GM12878 (cell line): ENCODE results near the gene NCAM2. TPM values are rescaled to one million over a fixed set of nuclear protein-coding genes. Genes with fewer than 3 reads are reported as not detected.

Source experiments
- ATAC-seq: fragments of 200-7000 bp; cut with Tn5 transposase; 3 replicates; pipeline ENCODE4 v1.9.1; 2020; ENCODE audit warnings: mild to moderate bottlenecking, moderate library complexity
- BruUV-seq: library from RNA; stranded (reverse); fragments of 400-500 nt; replicated peaks from 2 replicates; lab custom pipeline; 2021; lab: Mats Ljungman, UMichigan
- CTCF ChIA-PET: fragments of 300-600 bp; sonication (Branson Sonifier 250); formaldehyde crosslinking; extraction: SDS; loops from one replicate; lab custom pipeline; 2021; ENCODE audit warnings: inconsistent platforms; lab: Yijun Ruan, JAX
- POLR2A ChIA-PET: fragments of 350-600 bp; formaldehyde crosslinking; extraction: SDS; loops from one replicate; lab custom pipeline; 2021; ENCODE audit warnings: inconsistent platforms; lab: Charles Lee
- RAD21 ChIA-PET: fragments of 300-600 bp; sonication (Branson Sonifier 250); formaldehyde crosslinking; loops from one replicate; lab custom pipeline; 2023; ENCODE audit warnings: antibody characterized with exemption; ENCODE audit not compliant: unreplicated experiment; lab: Charles Lee
- SMC1A ChIA-PET: fragments of 300-600 bp; sonication (Branson Sonifier 250); formaldehyde crosslinking; loops from one replicate; lab custom pipeline; 2023; ENCODE audit not compliant: unreplicated experiment, uncharacterized antibody; lab: Charles Lee
- DNase-seq: peaks from one replicate; pipeline ENCODE4 v3.0.0-alpha.2; 2011; ENCODE audit warnings: low read depth, low spot score
- FAIRE-seq: peaks from 3 replicates; lab custom pipeline; 2011; peaks lifted over from hg19 to GRCh38; lab: Jason Lieb, UNC
- H2AFZ ChIP-seq: 2 replicates; pipeline ENCODE4 v1.6.0; 2011; ENCODE audit warnings: low read depth, low read length, control low read depth; ENCODE audit not compliant: control insufficient read depth
- H3K27ac ChIP-seq: 2 replicates; pipeline ENCODE4 v1.5.1; 2011; ENCODE audit warnings: control low read depth; ENCODE audit not compliant: control insufficient read depth, insufficient read depth
- H3K27me3 ChIP-seq, 2 experiments: replicated peaks in 1 of 2; 2 replicates each; pipeline versions ENCODE4 v1.6.0 to v1.6.1; 2011; ENCODE audit warnings: low read length in 1 of 2; ENCODE audit not compliant: control insufficient read depth in 2 of 2, insufficient read depth in 2 of 2
- H3K36me3 ChIP-seq, 2 experiments: 2 replicates each; pipeline ENCODE4 v1.5.1; 2011; ENCODE audit warnings: low read length in 1 of 2; ENCODE audit not compliant: control insufficient read depth in 2 of 2, insufficient read depth in 2 of 2
- H3K4me1 ChIP-seq: 2 replicates; pipeline ENCODE4 v1.6.1; 2011; ENCODE audit warnings: mild to moderate bottlenecking, low read length, moderate library complexity, mixed read lengths; ENCODE audit not compliant: control insufficient read depth, insufficient read depth
- H3K4me2 ChIP-seq: 2 replicates; pipeline ENCODE4 v1.6.0; 2011; ENCODE audit warnings: control low read depth; ENCODE audit not compliant: control insufficient read depth, insufficient read depth
- H3K4me3 ChIP-seq: fragments of 200-600 bp; sonication (generic); 2 replicates; pipeline ENCODE4 v1.5.1; 2016
- H3K79me2 ChIP-seq: 2 replicates; pipeline ENCODE4 v1.6.0; 2011; ENCODE audit warnings: low read length; ENCODE audit not compliant: control insufficient read depth, insufficient read depth
- H3K9ac ChIP-seq: 2 replicates; pipeline ENCODE4 v1.8.0; 2011; ENCODE audit warnings: low read length, control low read depth, mixed read lengths; ENCODE audit not compliant: control insufficient read depth, insufficient read depth
- H3K9me3 ChIP-seq: replicated peaks from 3 replicates; pipeline ENCODE4 v1.5.1; 2011; ENCODE audit warnings: mild to moderate bottlenecking, low read length; ENCODE audit not compliant: control insufficient read depth, insufficient read depth
- H4K20me1 ChIP-seq: 2 replicates; pipeline ENCODE4 v1.6.0; 2011; ENCODE audit not compliant: control insufficient read depth, insufficient read depth
- ASH2L ChIP-seq: fragments of 300-600, 200-600 bp; sonication (generic); IDR thresholded peaks from 2 replicates; pipeline ENCODE4 v1.6.1; 2017; ENCODE audit warnings: low read depth, mild to moderate bottlenecking, borderline replicate concordance
- CREB1 ChIP-seq: IDR thresholded peaks from 2 replicates; pipeline ENCODE4 v1.6.1; 2012; ENCODE audit warnings: low read depth, mild to moderate bottlenecking, inconsistent platforms
- CTCF ChIP-seq, 3 experiments: IDR thresholded peaks in 2 of 3; conservative IDR thresholded peaks in 1 of 3; 2 replicates each; pipeline ENCODE4 v1.5.1; 2011; ENCODE audit warnings: low read depth in 3 of 3, low read length in 3 of 3, mild to moderate bottlenecking in 3 of 3, control low read depth in 2 of 3, moderate library complexity in 2 of 3, inconsistent platforms in 1 of 3, mixed read lengths in 1 of 3; ENCODE audit not compliant: control insufficient read depth in 2 of 3, insufficient read depth in 1 of 3; ENCODE audit errors: extremely low read depth in 1 of 3
- ETV6 ChIP-seq, 2 experiments: fragments of 450-650 bp in 1 of 2; IDR thresholded peaks in 1 of 2; conservative IDR thresholded peaks in 1 of 2; 2 replicates each; pipeline ENCODE4 v1.6.1; 2014; ENCODE audit warnings: antibody characterized with exemption in 1 of 2, borderline replicate concordance in 1 of 2, low read depth in 1 of 2, mild to moderate bottlenecking in 1 of 2, moderate library complexity in 1 of 2
- EZH2 ChIP-seq: IDR thresholded peaks from 2 replicates; pipeline ENCODE4 v1.6.1; 2012; ENCODE audit warnings: low read depth, mild to moderate bottlenecking, control low read depth, inconsistent platforms, low read length, borderline replicate concordance; ENCODE audit not compliant: control insufficient read depth
- NKRF ChIP-seq: fragments of 450-650 bp; conservative IDR thresholded peaks from 2 replicates; pipeline ENCODE4 v1.6.1; 2017; ENCODE audit warnings: mild to moderate bottlenecking, moderate library complexity
- POLR2A ChIP-seq: IDR thresholded peaks from 2 replicates; pipeline ENCODE4 v1.6.1; 2011; ENCODE audit warnings: low read depth, mild to moderate bottlenecking, low read length
- SPI1 ChIP-seq: IDR thresholded peaks from 2 replicates; pipeline ENCODE4 v1.6.1; 2011; ENCODE audit warnings: low read depth, mild to moderate bottlenecking, low read length, moderate library complexity, borderline replicate concordance; ENCODE audit not compliant: insufficient read depth
- TBL1XR1 ChIP-seq: IDR thresholded peaks from 2 replicates; pipeline ENCODE4 v1.6.1; 2012; ENCODE audit warnings: low read depth, low read length, improper control_type of control experiment
- USF1 ChIP-seq: IDR thresholded peaks from 2 replicates; pipeline ENCODE4 v1.6.1; 2011; ENCODE audit warnings: borderline replicate concordance, low read depth, mild to moderate bottlenecking, moderate library complexity, mixed read lengths, low read length; ENCODE audit not compliant: insufficient read depth; ENCODE audit errors: extremely low read length
- WRNIP1 ChIP-seq: IDR thresholded peaks from 2 replicates; pipeline ENCODE4 v1.6.1; 2011; ENCODE audit warnings: low read depth, low read length, improper control_type of control experiment, borderline replicate concordance
- YBX1 ChIP-seq: fragments of 450-650 bp; IDR thresholded peaks from 2 replicates; pipeline ENCODE4 v1.6.1; 2016; ENCODE audit warnings: antibody characterized with exemption
- ZNF217 ChIP-seq: fragments of 450-650 bp; IDR thresholded peaks from 2 replicates; pipeline ENCODE4 v1.6.1; 2017; ENCODE audit warnings: antibody characterized with exemption, mild to moderate bottlenecking
- ZNF384 ChIP-seq: IDR thresholded peaks from 2 replicates; pipeline ENCODE4 v1.6.1; 2012; ENCODE audit warnings: low read depth, mild to moderate bottlenecking, low read length, improper control_type of control experiment, borderline replicate concordance
- ZNF592 ChIP-seq: fragments of 450-650 bp; IDR thresholded peaks from 2 replicates; pipeline ENCODE4 v1.6.1; 2017; ENCODE audit warnings: mild to moderate bottlenecking, moderate library complexity
- ZNF622 ChIP-seq: fragments of 450-650 bp; IDR thresholded peaks from 2 replicates; pipeline ENCODE4 v1.6.1; 2017; ENCODE audit warnings: mild to moderate bottlenecking, inconsistent platforms
- WGBS: methylation state at CpG from one replicate; pipeline ENCODE4 v1.1.6; 2016; ENCODE audit warnings: low lambda C conversion rate; ENCODE audit not compliant: insufficient replicate concordance, insufficient coverage; ENCODE audit errors: missing lambda C conversion rate; 5-methylcytosine and 5-hydroxymethylcytosine counted together
- in situ Hi-C: fragments of 300-500 bp; cut with MboI; formaldehyde crosslinking; loops from 9 replicates; pipeline ENCODE4 v1.14.3; 2018; ENCODE audit warnings: mixed read lengths
- intact Hi-C: fragments of 100-400 bp; cut with micrococcal nuclease; formaldehyde crosslinking; loops from one replicate; pipeline ENCODE4 v1.14.2; 2022; ENCODE audit not compliant: unreplicated experiment
- polyA plus RNA-seq, 11 experiments: library from polyadenylated mRNA; depleted of rRNA in 4 of 11; unstranded in 6 of 11; stranded (reverse) in 5 of 11; fragments of >200 nt; fragmentation: Nextera tagmentation in 4 of 11; fragmentation: Illumina TruSeq in 1 of 11; extraction: Ambion mirVana in 4 of 11; extraction: Trizol in 1 of 11; gene quantifications; 1 replicate in 1 of 11; 2 replicates in 10 of 11; pipeline versions ENCODE4 v1.2.1 to v1.2.3, GENCODE V29; 2011 to 2016; ENCODE audit warnings: inconsistent platforms in 2 of 11, missing spikeins in 2 of 11, low read depth in 1 of 11
- total RNA-seq, 4 experiments: library from RNA; depleted of rRNA in 3 of 4; stranded (reverse); fragments of >200 nt in 3 of 4; fragmentation: Illumina TruSeq in 1 of 4; extraction: Trizol in 1 of 4; gene quantifications; 2 replicates each; pipeline versions ENCODE4 v1.2.1 to v1.2.3, GENCODE V29; 2013 to 2021

The NCAM2 gene
- total and polyA plus RNA-seq, 10 of the 15 experiments (the other 5 are each of a cell fraction or from before 2014, with no cell fraction given), result 0.23 to 0.27 TPM; not detected in 8

- ChIA-PET RAD21 (no interaction called here), SMC1A (no interaction called here), CTCF (no interaction called here), POLR2A (no interaction called here)
- no peak overlapping the region for H3K4me2 ChIP-seq
- 0% methylated on average over 1 of the region's 1 CpG for WGBS
- no peaks in the 10 kb centered on the region; the same call in 2 of the 3 replicates for H3K9me3 ChIP-seq
- H4K20me1 ChIP-seq, result no peaks in the 10 kb centered on the region
- H3K4me1 ChIP-seq, result no peaks in the 10 kb centered on the region
- H3K79me2 ChIP-seq, result no peaks in the 10 kb centered on the region
- FAIRE-seq (no peak), DNase-seq (no peak), ATAC-seq (no peak)
- BruUV-seq, result no TSS peak
- no peak overlapping the region for H3K27ac ChIP-seq
- H3K36me3 ChIP-seq, result no peaks in the 10 kb centered on the region
- no peak overlapping the region for H3K4me3 ChIP-seq
- intact Hi-C loops, result no loop called here
- in situ Hi-C loops, result no loop called here
- no peak overlapping the region for H3K9ac ChIP-seq
- no peaks in the 10 kb centered on the region for H3K27me3 ChIP-seq
- no peak overlapping the region for H2AFZ ChIP-seq
- TF ChIP-seq USF1 (no peak), ZNF592 (no peak), CTCF (IDR thresholded peaks at IDR 0.05 in 2 of 3, conservative IDR thresholded peaks at IDR 0.05 in 1 of 3; ENCODE audit: control insufficient read depth in 2 of 3, extremely low read depth in 1 of 3, insufficient read depth in 1 of 3, low read depth in 3 of 3, low read length in 3 of 3) (no peak), ZNF622 (no peak), POLR2A (no peak), WRNIP1 (no peak), CREB1 (no peak), NKRF (no peak), ETV6 (conservative IDR thresholded peaks at IDR 0.05 in 1 of 2, IDR thresholded peaks at IDR 0.05 in 1 of 2; ENCODE audit: borderline replicate concordance in 1 of 2, low read depth in 1 of 2) (no peak), EZH2 (no peak), ZNF217 (no peak), SPI1 (no peak), YBX1 (no peak), ZNF384 (no peak), ASH2L (no peak), TBL1XR1 (no peak)
These were observed 263.8 kb downstream of the NCAM2 start for GRCh38 chr21:21262048-21262447.
